Stimulated activated CD8-positive, alpha-beta memory T cell treated with anti-CD3 and anti-CD28 coated beads, Interleukin-7, amount 100 ng/mL, for 1 hour (primary cell): ENCODE measurements around the gene SLC7A8.
A peak's percentile ranks its signal among the peaks of the same experiment; 100 is the strongest.
"Not testable (repeated sequence)": the region's sequence is repeated elsewhere in the genome, so short reads cannot be mapped to it uniquely, and the experiment has no call there.

ENCODE experiments used
- DNase-seq, 2 donors: peaks; one replicate each; pipeline ENCODE4 v3.0.0-alpha.2; 2020; ENCODE audit warnings: low read depth in 2 of 2

The SLC7A8 gene

GRCh38 chr14:23114120-23114458, 69.4 kb downstream of the SLC7A8 start:
- no peak for DNase-seq

DNA sequence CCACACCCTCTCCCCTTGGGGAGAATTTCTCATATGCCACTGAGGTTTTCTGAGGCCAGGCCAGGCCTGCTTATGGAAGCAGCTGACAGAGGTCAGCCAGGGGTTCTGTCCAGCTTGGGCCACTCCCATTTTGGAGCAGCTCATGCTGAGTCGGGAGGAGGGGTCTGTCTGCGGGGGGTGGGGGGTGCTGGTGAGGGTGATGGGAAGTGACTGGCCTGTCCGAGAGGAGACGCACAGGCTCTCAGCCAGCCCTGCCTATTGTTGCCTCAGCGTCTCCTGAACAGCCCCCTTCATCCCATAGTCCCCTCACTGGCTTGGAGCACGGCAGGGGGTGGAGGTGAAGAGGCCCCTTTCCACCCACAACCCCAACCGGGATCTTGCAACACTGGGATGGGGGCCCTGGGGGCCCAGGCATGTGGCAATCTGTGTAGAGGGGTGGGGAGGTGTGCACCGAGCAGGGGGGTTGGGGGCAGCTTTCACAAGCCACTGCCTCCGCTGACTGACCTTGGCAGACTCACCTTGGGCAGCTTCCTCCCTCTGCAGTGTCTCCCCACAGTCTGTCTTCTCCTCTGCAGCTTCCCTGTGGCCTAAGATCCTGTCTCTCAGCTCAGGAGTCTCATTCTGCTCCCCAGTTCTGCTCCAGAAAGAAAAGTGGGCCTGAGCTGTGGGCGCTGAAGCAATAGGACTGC, 69.9 kb downstream of the SLC7A8 start:
- DNase-seq = no peak

DNA sequence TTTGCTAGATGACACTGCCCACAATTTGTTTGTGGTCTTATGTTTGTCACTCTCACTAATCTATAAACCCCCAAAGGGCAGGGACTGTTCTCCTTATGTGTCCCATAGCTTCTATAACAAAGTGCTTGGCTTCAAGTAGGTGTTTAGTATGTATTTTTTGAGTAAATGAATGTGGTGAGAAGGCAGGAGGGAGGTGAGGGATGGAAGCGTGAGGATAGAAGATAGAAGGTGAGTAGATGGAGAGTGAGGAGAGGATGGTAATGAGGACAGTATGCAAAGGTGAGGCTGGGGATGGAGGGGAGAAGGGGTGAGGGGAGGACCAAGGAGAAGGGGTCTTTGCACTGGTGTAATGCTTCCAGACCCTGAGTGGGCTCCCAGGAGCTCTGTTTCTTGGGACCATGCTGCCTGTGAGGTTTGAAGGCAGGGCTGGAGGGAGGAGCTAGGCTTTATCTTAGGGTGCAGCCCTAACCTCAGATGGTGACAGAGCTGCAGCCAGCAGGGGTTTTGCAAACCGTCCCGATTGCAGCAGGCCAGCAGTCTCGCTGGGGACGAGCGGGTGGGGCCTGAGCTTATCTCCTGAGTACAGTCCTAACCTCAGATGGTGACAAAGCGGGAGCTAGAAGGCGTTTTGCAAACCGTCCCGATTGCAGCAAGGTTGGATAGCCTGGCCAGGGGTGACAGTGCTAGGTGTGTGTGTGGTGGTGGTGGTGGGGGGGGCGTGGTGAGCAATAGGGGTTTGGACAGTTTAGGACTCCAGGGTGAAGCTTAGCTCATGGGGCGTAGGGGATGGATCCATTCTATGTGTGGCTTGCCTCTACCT, 70.9 kb downstream of the SLC7A8 start:
- DNase-seq = no peak

GRCh38 chr14:23110579-23111365, 72.7 kb downstream of the SLC7A8 start:
- DNase-seq = no peak

DNA sequence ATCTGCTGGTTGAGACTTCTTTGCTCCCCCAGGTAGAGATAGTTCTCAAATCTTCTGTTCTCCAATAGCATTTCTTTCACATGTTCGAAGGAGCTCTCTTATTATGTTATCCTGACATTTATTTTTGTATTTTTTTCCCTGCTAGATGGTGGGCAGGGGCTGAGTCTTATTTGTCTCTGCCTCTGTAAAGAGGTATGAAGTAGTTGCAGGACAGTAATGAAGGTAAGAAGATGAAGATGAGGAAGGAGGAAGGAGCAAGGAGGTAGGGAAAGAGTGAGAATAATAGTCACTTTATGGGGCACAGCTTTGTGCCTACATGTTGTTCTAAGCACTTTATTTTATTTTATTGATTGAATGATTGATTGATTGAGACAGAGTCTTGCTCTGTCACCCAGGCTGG, 73.7 kb downstream of the SLC7A8 start:
- DNase-seq = no peak

- not testable (repeated sequence) for DNase-seq
Measured at GRCh38 chr14:23108169-23108568, 75.3 kb downstream of the SLC7A8 start.

GRCh38 chr14:23107620-23108019, 75.8 kb downstream of the SLC7A8 start:
- DNase-seq = not testable (repeated sequence)

DNA sequence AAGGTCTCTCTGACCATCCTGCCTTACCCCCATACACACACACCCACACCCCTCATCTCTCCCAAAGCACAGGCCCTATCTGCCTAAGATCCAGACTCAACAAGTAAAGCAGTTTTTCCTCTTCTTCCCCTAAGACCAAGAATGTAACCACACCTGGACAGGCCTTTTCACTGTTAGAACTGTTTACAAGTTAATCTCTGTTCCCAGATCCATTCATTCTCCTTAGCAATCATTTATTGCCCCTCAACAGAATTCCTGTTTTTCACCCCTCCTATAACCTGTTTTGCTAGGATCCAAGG, 76.8 kb downstream of the SLC7A8 start:
- DNase-seq = no peak

- DNase-seq = no peak
Measured at GRCh38 chr14:23105348-23105824, 78.1 kb downstream of the SLC7A8 start.

- no peak for DNase-seq
Measured at GRCh38 chr14:23104591-23105347, 78.7 kb downstream of the SLC7A8 start, which contains the start of gene CIROP. Gene CIROP, minus strand, starts transcription at chr14:23104989. Its CDS starts 69 bp downstream, at chr14:23104920.

DNA sequence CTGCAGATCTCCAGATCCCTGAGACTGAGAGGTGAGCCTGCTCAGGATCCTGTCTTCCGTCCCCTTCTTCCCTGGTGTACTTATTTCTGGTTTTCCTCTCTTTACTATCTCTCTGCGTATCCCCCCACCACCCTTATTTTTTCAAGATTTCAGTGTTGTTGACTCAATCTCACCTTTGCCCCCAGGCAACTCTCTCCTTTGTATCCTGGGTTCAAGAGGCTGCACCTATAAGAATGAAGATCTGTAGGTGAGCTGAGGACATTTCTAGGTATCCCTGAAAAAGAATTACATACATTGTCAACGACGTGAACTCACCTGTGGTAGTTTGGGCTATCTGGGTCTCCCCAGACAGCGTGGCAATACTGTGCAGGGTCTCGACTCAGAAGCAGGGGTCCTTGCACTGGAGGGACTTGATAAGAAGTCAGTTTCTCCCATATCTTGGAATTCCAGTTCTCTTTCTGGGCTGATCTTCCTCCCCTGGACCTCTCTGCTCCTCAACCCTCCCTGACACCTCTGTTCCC, 79.3 kb downstream of the SLC7A8 start:
- no peak for DNase-seq

DNA sequence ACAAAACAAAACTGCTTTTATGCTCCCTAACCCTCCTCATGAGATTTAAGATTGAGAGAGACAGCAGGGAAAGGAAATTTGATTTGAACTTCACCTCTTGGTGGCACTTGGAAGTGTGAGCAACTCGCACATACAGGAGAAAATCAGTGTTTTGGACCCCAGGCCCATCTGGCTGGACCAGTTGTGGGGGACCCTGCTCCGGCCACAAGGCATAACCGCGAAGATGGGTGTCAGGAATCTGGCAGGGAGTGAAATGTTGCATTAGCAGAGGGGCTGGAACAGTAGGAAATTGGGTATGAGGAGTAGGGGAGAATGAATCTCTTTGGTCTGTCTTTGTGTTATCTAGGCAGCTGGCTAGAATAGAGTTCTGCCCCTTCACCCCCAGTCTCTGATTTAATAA, 79.9 kb downstream of the SLC7A8 start:
- DNase-seq = no peak

- no peak for DNase-seq
Measured at GRCh38 chr14:23102801-23103200, 80.7 kb downstream of the SLC7A8 start.

- no peak for DNase-seq
Measured at GRCh38 chr14:23101986-23102625, 81.4 kb downstream of the SLC7A8 start.

GRCh38 chr14:23101213-23101970, 82.1 kb downstream of the SLC7A8 start:
- no peak for DNase-seq

GRCh38 chr14:23099212-23099861, 84.1 kb downstream of the SLC7A8 start:
- no peak for DNase-seq

DNA sequence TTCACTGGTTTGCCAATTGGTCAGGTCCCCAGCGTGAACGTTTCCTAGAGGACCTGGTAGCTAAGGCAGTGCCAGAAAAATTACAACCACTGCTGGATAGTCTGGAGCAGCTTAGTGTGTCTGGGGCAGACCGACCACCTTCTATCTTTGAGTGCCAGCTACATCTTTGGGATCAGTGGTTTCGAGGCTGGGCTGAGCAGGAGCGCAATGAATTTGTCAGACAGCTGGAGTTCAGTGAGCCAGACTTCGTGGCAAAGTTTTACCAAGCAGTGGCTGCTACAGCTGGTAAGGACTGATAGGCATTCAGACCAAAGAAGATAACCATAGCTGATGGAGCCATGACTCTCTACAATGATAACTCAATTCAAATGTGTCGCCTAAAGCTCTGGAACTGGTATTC, 85.7 kb downstream of the SLC7A8 start:
- no peak for DNase-seq

GRCh38 chr14:23095196-23096108, 88.0 kb downstream of the SLC7A8 start, which contains the start of gene C14orf119:
Gene C14orf119, plus strand, starts transcription at chr14:23095505. Its CDS starts 2,154 bp downstream, at chr14:23097659.
- peak; percentile 98 for DNase-seq
